ENCODE results near the gene UMOD. TPM values are rescaled to one million over a fixed set of nuclear protein-coding genes. Genes with fewer than 3 reads are reported as not detected.

Gene UMOD
- total RNA-seq, 1 experiment from 2014 or later = not detected

GRCh38 chr16:20364051-20364450 is 11.5 kb upstream of the UMOD start:
- DNase-seq (ENCODE audit: low read depth) = peak; percentile 24

DNA sequence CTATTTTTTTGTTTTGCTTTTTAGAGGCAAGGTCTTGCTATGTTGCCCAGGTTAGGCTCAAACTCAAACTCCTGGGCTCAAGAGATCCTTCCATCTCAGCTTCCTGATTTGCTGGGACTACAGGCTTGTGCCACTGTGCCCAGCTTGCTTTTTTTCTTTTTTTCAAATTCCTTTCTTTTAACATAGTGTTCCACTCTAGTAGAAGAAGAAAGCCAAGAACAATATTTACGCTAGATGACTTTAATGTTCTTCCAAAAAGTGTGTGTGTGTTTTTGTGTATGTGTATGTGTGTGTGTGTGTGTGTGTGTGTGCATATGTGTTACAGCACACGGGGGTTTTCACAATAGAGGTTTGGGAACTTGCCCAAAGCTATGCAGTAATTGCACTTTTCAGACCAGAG is 10.7 kb upstream of the UMOD start:
- DNase-seq (ENCODE audit: low read depth) = no peak

- DNase-seq (ENCODE audit: low read depth) = peak; percentile 4
These were observed 7.5 kb upstream of the UMOD start for GRCh38 chr16:20359997-20360396.

DNA sequence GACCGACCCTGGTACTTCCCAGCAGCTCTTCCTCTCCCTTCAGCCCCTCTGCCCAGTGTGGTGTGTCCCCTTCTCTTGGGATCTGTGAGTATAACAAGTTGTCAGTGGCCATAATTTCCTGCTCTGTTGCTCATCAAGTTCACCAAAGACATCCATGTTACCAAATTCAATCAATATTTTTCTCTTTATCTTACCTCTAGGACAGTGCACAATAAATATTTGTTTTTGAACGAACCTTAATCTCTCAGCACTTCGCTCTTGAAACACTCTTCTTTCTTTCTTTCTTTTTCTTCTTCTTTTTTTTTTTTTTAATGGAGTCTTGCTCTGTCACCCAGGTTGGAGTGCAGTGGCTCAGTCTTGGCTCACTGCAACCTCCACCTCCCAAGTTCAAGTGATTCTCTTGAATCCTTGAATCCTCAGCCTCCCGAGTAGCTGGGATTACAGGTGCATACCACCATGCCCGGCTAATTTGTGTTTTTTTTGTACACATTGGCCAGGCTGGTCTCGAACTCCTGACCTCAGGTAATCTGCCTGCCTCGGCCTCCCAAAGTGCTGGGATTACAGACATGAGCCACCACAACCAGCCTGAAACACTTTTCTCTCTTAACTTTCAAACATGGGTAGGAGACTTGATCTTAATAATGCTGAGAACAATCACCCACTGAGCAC is 2.7 kb upstream of the UMOD start:
- DNase-seq (ENCODE audit: low read depth) = no peak

DNA sequence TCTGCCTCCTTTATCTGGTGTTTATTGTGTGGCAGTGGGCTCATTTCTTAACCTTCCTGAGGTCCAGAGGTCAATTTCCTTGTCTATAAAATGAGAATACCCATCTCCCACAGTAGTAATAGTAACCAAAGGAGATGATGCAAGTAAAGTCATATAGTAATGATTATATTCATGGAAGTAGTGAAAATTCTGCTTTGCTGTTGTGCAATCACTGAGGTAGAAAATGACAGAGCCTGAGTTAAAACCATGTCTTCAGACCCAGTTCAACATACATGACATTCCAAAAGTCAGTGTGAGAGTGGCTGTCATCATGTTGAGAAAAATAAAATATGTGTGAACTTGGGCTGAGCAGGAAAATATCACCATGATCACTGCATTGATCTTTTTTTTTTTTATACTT is 864 bp upstream of the UMOD start:
- no peak for DNase-seq (ENCODE audit: low read depth)

- no peak for DNase-seq (ENCODE audit: low read depth)
These were observed 2.9 kb downstream of the UMOD start for GRCh38 chr16:20349615-20350014.

DNA sequence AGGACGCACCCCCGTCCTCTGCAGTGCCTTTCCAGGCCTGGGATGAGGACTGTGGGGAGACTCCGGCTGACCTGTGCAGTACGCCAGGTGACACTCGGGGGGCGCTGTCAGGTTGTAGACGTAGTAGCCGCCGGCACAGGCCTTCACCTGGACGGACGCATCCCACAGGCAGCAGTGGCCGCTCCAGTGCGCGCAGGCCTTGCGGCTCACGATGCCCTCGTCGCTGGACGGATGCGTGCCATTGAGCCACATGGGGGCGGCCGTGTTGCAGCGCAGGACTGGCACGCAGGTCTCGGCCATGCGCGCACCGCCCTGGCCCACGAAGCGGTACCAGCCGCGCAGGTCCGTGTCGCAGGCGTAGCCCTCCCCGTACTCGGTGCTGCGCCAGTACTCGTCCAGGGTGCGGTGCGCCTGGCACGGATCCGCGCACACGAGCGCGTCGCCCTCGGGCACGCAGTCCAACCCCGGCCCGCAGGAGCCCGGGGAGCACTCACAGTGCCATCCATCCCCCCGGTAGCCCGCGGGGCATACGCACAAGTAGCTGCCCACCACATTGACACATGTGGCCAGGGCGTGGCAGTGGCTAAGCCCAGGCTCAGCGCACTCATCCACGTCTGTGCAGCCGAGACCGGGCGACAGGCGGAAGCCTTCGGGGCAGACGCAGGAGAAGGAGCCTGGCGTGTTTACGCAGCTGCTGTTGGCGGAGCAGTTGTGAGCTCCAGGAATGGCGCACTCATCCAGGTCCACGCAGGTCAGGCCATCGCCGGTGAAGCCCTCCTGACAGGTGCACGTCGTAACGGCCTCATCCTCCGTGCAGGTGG is 3.9 kb downstream of the UMOD start:
- DNase-seq (ENCODE audit: low read depth) = no peak

DNA sequence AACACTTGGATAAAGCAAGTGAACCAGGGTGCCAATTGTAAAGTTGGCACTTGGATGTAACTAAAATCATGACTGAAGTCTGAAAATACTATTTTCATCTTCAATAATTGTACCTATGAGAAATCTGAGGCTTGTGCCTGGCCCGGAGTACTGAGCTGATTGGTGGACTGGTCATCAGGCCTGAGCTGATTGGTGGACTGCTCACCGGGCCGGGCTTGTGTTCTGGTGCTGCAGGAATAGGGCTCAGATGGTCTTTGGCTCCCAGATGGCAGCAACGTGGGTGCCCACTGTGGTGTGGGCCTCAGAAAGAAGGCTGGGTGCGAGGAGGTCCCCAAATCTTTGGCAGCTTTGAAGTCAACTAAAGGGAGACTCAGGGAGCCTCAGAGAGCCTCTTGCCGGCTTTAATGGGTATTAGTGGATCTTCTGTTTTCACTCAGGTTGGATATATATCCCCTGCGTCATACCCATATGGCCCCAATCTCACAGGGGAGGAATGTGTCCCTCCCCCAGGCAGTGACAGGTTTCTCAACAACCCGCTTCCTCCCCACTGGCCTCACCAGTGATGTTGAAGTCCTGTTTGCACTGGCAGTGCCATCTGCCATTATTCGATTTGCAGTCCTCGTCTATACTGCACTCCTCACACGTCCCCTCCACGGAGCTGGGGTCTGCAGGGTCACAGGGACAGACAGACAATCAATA is 4.7 kb downstream of the UMOD start:
- no peak for DNase-seq (ENCODE audit: low read depth)

- DNase-seq (ENCODE audit: low read depth) = no peak
These were observed 7.9 kb downstream of the UMOD start for GRCh38 chr16:20344611-20345010.

DNA sequence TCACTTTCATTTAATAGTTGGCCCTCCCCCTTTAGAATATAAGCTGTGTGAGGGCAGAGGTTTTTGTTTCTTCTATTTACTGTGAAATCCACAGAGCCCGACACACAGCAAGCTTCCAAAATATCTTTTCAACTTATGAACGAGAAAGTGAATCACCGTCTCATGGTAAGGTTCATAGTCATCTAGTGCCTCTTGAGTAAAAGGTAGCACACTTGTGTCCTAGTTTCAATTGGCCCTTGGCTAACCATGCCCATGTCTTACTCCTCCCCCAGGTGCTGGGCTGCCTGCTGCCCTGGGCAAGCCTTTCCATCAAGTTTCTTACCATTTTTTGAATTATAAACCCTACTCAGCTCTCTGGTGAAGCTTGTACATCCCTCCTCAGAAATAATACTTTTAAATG is 12.8 kb downstream of the UMOD start:
- DNase-seq (ENCODE audit: low read depth) = no peak

DNA sequence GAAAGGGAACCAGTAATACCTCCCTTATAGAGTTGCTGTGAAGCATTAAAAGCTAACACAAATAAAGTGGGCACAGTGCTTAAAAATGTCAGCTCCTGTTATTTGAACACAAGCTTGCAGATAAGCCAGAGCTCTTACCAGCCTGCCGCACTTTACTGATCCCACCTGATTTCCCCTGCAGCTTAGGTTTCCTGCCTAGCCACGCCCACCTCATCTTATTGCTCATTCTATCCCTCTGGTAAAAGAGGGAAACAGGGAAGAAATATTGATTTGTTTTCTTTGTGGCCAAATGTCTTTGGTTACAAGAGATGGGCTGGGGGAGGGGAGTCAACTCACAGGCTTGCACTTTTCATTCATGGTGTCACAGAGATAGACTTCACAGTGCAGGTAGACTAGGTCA is 15.6 kb downstream of the UMOD start:
- DNase-seq (ENCODE audit: low read depth) = no peak

DNA sequence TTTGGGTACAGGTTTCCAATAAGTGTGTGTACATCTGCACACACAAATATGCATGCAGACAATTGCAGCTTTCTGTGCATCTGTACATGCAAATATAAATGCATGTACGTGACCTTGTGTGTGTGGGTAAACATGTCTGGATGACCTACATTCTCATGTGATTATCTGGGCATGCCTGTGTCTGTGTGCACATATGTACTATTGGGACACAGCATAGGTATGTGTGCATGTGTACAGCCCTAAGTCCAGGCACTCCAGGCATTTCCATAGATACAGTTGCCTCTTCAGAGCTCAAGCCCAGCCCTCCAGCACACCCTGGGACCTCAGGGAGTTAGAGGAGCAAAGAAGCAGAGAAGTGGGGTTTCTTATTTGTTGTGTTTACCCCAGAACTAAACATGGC is 18.1 kb downstream of the UMOD start:
- DNase-seq (ENCODE audit: low read depth) = no peak

DNA sequence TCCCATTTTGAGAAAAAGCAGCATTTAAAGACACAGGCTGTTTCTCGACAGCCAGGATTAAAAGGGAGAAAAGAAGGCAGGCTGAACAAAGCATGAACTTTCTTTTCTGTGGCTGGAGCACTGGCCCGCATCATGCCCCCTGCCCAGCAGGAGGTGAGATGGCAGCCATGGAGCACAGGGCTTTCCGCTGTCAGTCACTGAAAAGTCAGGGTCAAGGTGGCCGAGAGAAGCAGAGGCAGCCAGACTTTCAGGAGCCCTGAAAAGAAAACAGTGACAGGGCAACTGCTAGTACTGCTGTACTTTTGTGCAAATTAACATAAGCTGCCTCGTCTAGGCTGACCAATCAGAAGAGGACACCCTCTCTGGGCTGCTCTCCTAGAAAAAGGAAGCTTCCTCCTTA is 19.4 kb downstream of the UMOD start:
- DNase-seq (ENCODE audit: low read depth) = no peak

GRCh38 chr16:20332411-20332810 is 20.1 kb downstream of the UMOD start:
- no peak for DNase-seq (ENCODE audit: low read depth)

- no peak for DNase-seq (ENCODE audit: low read depth)
These were observed 20.9 kb downstream of the UMOD start for GRCh38 chr16:20331635-20332034.

DNA sequence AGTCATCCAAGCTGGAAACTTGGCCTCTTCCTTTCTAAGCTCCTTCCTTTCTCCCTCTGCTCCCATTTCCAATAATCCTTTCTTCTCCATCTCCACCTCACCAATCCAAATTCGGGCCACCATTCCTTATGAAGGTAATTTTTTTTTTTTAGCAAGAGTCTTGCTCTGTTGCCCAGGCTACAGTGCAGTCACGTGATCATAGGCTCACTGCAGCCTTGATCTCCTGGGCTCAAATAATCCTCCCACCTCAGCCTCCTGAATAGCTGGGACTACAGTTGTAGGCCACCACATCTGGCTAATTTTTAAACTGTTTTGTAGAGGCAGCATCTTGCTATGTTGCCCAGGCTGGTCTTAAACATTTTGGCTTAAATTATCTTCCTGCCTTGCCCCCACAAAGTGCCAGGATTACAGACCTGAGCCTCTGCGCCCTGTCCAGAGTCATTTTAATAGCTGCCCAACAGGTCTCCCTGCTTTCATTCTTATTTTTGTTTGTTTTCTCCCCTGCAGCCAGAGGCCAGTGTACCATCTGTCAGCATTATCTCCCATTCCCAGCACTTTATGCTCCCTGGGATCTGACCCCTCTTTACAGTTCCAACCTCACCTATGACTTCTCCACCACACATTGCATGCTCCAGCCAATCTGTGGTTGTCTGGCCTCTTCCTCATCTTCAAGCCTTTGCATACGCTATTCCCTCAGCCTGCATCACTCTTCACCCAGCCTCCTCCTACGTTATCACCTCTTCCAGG is 22.9 kb downstream of the UMOD start:
- no peak for DNase-seq (ENCODE audit: low read depth)

- DNase-seq (ENCODE audit: low read depth) = no peak
These were observed 25.0 kb downstream of the UMOD start, which contains the start of gene GP2 for GRCh38 chr16:20327444-20328041. Gene GP2 (minus strand): TSS chr16:20327513. CDS start chr16:20326431, 1,082 bp downstream.

GRCh38 chr16:20326321-20326720 is 26.2 kb downstream of the UMOD start:
- DNase-seq (ENCODE audit: low read depth) = no peak

DNA sequence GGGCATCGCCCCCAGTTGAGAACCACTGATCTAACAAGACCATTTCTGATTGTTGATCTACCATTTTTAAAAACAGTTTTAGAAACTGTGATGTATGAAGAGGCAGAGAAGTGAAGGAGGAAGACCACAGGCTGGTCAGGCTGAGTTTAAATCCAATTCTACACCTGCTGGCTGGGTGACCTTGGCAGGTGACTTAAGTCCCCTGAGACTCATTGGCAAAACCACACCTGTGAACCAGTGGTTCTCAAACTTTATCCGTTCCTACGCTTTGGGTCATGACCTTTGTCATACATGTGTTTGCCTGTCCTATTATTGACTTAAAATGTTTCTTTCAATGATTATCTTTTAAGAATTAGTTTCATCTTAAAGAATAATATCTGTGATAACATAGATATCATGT is 27.5 kb downstream of the UMOD start:
- DNase-seq (ENCODE audit: low read depth) = no peak

DNA sequence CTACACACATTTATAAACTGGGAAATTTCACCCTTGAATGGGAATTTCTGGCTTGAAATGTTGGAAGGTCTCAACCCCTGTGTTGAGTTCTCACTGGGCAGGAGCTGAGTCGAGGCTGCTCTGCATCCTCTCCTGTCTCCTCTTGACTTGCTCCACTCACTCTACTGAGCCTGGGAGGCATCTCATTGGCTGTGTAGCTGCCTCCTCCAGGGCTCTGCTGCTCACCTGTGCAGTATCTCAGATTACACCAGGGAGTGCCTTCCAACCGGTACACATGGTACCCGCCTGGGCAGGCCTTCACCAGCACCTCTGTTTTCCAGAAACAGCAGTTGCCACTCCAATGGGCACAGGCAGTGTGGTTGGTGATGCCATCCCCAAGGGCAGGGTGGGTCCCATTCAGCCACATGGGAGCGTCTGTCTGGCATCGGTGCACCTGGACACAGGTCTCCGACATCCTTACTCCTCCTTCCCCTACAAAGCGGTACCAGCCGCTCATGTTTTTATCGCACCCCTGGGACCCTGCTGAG is 28.9 kb downstream of the UMOD start:
- DNase-seq (ENCODE audit: low read depth) = no peak

DNA sequence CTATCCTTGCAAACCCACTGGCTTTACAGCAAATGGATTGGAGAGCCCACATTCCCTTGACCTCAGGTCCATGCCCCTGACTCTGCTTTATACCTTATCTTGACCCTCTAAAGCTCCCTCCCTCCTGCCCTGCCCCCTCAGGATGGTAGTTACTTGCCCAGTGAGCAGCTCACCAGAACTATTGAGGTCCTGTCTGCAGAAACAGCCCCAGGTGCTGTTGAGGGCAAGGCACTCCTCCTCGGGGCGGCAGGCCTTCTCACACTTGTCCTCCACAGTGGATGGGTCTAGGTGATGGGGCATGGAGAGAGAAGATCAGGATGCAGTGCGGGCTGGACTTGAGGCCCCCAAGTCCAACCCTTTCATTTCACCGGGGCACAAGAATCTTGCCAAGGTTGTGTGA is 29.8 kb downstream of the UMOD start:
- no peak for DNase-seq (ENCODE audit: low read depth)
